Left colon (tissue), 2 donors: ENCODE results near the gene BRAT1. TPM values are rescaled to one million over a fixed set of nuclear protein-coding genes. Genes with fewer than 3 reads are reported as not detected.
"Not testable (repeated sequence)": the region's sequence is repeated elsewhere in the genome, so short reads cannot be mapped to it uniquely, and the experiment has no call there.

Source experiments
- ATAC-seq: fragments of 200-7000 bp; cut with Tn5 transposase; one replicate; pipeline ENCODE4 v1.9.1; 2020; ENCODE audit warnings: mild to moderate bottlenecking, moderate library complexity
- DNase-seq, 2 donors: peaks; one replicate each; pipeline ENCODE4 v3.0.0-alpha.2; 2020
- intact Hi-C, 2 donors: fragments of 100-400 bp; cut with DNase I in 1 of 2; cut with micrococcal nuclease in 1 of 2; formaldehyde crosslinking; loops; one replicate each; pipeline versions ENCODE4 v1.11.2 to v1.14.0; 2022; cut with DNase I, micrococcal nuclease
- total RNA-seq, 2 donors: library from RNA; stranded (reverse); fragmentation: NEBNext Ultra II Directional; extraction: Animal tissue kit (Norgen Biotek cat#: 25700); gene quantifications; one replicate each; pipeline ENCODE4 v1.2.1, GENCODE V29; 2021
- donor health status: DM: no; HTN: no; CAD: no.
- donor health status: DM: yes; HTN: yes; CAD: no.

The BRAT1 gene
- total RNA-seq, 2 donors from 2014 or later = 21.8 to 21.9 TPM

- DNase-seq = no peak
- intact Hi-C loops = no loop called here
- no peak for ATAC-seq
Observed at GRCh38 chr7:2567679-2568278, 12.5 kb upstream of the BRAT1 start.

- DNase-seq = peak; percentile 50 to 55
- intact Hi-C loops = no loop called here
- peak; percentile 59 for ATAC-seq
Observed at GRCh38 chr7:2566890-2567678, 11.8 kb upstream of the BRAT1 start.

- intact Hi-C loops = no loop called here
- DNase-seq (no peak), ATAC-seq (no peak)
Observed at GRCh38 chr7:2566348-2566889, 11.1 kb upstream of the BRAT1 start.

GRCh38 chr7:2564970-2565540 is 9.7 kb upstream of the BRAT1 start:
- intact Hi-C loops = no loop called here
- ATAC-seq = peak; percentile 91
- DNase-seq = peak; percentile 53 to 58

GRCh38 chr7:2563955-2564354 is 8.6 kb upstream of the BRAT1 start:
- DNase-seq, intact Hi-C loops, ATAC-seq: not testable (repeated sequence)

- peak; percentile 49 for ATAC-seq
- DNase-seq = peak; percentile 59 to 60
- intact Hi-C loops = no loop called here
Observed at GRCh38 chr7:2559283-2559950, 4.1 kb upstream of the BRAT1 start.

- ATAC-seq (peak; percentile 61), DNase-seq (peak; percentile 93 to 95)
- intact Hi-C loops = no loop called here
Observed at GRCh38 chr7:2558629-2559282, 3.4 kb upstream of the BRAT1 start, which contains the start of gene IQCE. Gene IQCE (plus strand): TSS chr7:2558979. CDS start chr7:2559182, 203 bp downstream.

- intact Hi-C loops = no loop called here
- peak in 1 of 2 donors; percentile 35 for DNase-seq
- ATAC-seq = no peak
Observed at GRCh38 chr7:2554661-2555111, 638 bp downstream of the BRAT1 start.

- ATAC-seq (no peak), DNase-seq (peak in 1 of 2 donors; percentile 29)
- intact Hi-C loops = no loop called here
Observed at GRCh38 chr7:2553831-2554581, 1.3 kb downstream of the BRAT1 start.

GRCh38 chr7:2553108-2553507 is 2.2 kb downstream of the BRAT1 start:
- intact Hi-C loops = no loop called here
- ATAC-seq (no peak), DNase-seq (peak in 1 of 2 donors; percentile 19)

GRCh38 chr7:2551418-2551817 is 3.9 kb downstream of the BRAT1 start:
- DNase-seq = peak in 1 of 2 donors; percentile 10
- intact Hi-C loops = no loop called here
- no peak for ATAC-seq

- ATAC-seq (no peak), DNase-seq (peak in 1 of 2 donors; percentile 21)
- intact Hi-C loops = no loop called here
Observed at GRCh38 chr7:2546776-2547586, 8.3 kb downstream of the BRAT1 start.

- no peak for ATAC-seq
- DNase-seq = peak; percentile 3 to 15
- intact Hi-C loops = no loop called here
Observed at GRCh38 chr7:2545746-2546425, 9.4 kb downstream of the BRAT1 start.

GRCh38 chr7:2544541-2545188 is 10.7 kb downstream of the BRAT1 start:
- ATAC-seq (no peak), DNase-seq (peak; percentile 2 to 10)
- intact Hi-C loops = no loop called here

GRCh38 chr7:2542916-2543871 is 12.1 kb downstream of the BRAT1 start:
- ATAC-seq (no peak), DNase-seq (peak; percentile 4 to 22)
- intact Hi-C loops = no loop called here
